Fibroblast of skin of right biceps (primary cell): Measurements from ENCODE around the gene SUCNR1.
"Not testable (repeated sequence)": the region's sequence is repeated elsewhere in the genome, so short reads cannot be mapped to it uniquely, and the experiment has no call there.

ENCODE experiments used
- DNase-seq: peaks from one replicate; pipeline ENCODE4 v3.0.0-alpha.2; 2013

The SUCNR1 gene

GRCh38 chr3:151873398-151873797 is at the start of gene SUCNR1:
TSS of gene SUCNR1 (plus strand) at chr3:151873643. CDS start at chr3:151879893, 6,250 bp downstream.
- DNase-seq = no peak

DNA sequence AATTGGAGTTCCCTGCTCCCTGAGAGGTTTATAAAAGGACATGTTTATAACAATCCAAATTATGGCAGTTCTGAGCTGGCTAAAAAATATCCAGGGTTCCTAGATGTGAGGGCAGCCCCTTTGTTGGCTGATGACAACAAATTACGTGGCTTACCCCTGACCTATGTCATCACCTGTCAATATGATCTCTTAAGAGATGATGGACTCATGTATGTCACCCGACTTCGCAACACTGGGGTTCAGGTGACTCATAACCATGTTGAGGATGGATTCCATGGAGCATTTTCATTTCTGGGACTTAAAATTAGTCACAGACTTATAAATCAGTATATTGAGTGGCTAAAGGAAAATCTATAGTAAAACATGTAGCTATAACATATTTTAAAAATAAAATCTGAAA is 45.6 kb upstream of the SUCNR1 start:
- peak; percentile 64 for DNase-seq

GRCh38 chr3:151835751-151836525 is 37.5 kb upstream of the SUCNR1 start:
- DNase-seq = peak; percentile 49

DNA sequence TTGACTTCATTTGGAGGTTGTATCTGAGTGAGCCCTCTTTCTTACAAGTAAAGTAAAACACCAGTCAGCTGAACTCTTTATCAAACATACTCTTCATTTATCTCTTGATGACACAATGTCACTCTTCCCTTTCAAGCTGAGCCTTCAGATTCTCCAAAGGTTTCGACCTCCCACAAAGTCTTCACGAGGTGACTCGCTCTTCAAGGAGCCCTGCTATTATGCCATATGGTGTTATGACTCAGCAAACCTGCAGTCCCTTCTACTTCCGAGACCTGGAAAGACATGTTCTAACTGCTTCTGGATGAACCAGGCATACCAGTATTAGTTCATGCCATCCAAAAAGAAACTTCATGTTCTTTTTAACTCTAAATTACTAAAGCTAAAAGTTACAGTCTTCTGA is 36.4 kb upstream of the SUCNR1 start:
- DNase-seq = peak; percentile 95

DNA sequence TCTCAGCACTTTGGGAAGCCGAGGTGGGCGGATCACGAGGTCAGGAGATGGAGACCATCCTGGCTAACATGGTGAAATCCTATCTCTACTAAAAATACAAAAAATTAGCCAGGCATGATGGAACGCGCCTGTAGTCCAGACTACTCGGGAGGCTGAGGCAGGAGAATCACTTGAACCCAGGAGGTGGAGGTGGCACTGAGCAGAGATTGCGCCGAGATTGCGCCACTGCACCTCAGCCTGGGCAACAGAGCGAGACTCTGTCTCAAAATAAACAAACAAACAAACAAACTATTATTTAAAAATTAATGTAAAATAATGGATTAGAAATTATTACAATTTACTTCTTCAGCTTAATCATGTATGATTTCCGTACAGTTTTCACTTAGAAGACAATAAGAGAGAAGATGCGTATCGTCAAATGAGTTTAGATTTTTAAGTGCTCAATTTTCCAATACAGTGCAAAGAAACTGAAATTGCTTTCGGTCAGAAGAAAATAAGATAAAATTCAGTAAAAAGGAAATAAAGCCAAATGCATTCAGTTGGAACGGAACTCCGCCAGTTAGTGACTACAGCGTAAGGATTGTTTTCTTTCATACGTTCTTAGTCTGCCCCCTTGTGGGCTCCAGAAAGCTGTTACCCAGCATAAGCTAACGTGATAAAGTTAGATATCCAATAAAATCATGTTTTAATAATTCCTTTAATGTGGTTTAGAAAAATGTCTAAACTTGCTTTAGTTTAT is 34.7 kb upstream of the SUCNR1 start:
- DNase-seq = peak; percentile 86

DNA sequence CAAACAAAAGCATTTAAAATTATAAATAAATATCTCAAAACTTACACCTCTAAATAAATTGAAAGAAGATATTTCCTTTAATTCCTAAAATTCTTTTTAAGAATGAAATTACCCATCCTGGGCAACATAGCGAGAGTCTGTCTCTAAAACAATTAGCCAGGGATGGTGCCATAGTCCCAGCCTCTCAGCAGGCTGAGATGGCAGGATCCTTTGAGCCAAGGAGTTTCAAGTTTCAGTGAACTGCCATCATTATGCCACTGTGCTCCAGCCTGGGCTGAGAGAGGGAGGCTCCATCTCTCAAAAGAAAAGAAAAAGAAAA is 34.2 kb upstream of the SUCNR1 start:
- no peak for DNase-seq

GRCh38 chr3:151841801-151842200 is 31.6 kb upstream of the SUCNR1 start:
- peak; percentile 45 for DNase-seq

DNA sequence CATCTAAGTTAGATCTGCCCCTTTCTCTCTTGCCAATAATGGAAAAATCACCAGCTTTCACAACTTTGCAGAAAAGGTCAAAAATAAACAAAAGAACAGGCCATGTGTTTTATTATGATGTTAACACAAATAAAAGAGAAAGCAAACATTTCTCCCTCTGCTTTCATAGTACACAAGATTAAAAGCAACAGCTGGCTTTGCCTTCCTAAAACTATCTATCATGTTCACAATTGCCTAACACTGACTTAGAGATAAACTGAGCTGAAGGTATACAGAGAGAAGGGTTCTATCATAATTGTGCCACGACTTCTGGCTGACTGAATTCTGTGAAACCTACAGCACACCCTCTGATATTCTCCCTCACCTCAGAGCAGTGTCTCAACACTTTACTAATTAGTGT is 30.2 kb upstream of the SUCNR1 start:
- DNase-seq = no peak

GRCh38 chr3:151845306-151845905 is 28.0 kb upstream of the SUCNR1 start:
- DNase-seq = no peak

DNA sequence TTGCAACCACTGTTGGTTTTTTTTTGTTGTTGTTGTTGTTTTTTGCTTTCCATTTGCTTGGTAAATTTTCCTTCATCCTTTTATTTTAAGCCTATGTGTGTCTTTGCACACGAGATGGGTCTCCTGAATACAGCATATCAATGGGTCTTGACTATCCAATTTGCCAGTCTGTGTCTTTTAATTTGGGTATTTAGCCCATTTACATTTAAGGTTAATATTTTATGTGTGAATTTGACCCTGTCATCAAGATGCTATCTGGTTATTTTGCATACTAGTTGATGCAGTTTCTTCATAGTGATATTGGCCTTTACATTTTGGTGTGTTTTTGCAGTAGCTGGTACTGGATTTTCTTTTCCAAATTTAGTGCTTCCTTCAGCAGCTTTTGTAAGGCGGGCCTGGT is 23.4 kb upstream of the SUCNR1 start:
- not testable (repeated sequence) for DNase-seq

DNA sequence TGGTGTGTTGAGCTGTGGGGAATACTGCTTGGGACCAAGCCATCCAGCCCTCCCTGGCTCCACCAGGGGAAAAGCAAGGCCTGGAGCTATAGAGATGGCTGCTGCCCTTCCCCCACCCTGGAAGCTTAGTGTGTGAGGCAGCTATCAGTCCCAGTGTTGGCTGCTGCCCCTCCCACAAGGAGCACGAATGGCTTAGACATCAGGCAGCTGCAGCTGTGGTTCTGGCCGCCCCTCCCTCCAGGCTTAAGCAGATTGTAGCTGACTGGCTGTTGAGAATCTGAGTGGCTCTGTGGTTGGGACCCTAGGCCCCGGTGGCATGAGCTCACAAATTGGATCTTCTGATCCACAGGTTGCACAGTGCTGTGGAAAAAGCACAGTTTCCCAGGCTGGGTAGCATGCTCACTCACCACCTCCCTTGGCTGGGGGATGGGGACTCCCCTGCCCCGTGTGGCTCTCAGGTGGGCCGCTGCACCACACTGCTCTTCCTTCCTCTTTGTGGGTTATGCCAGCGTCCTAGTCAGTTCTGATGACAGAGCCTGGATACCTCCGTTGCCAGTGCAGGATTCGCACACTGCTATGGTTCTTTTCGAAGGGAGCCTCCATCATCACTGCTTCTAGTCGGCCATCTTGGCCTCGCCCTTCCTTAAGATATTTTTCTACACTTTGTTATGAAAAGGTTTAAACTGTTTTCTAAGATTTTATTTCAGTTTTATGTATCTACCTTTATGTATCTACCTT is 21.2 kb upstream of the SUCNR1 start:
- no peak for DNase-seq

- no peak for DNase-seq
Observed at GRCh38 chr3:151856118-151856517, 17.3 kb upstream of the SUCNR1 start.

GRCh38 chr3:151856641-151857040 is 16.8 kb upstream of the SUCNR1 start:
- no peak for DNase-seq

GRCh38 chr3:151859233-151859673 is 14.2 kb upstream of the SUCNR1 start:
- DNase-seq = no peak

- no peak for DNase-seq
Observed at GRCh38 chr3:151859905-151860304, 13.5 kb upstream of the SUCNR1 start.

- DNase-seq = no peak
Observed at GRCh38 chr3:151863611-151864010, 9.8 kb upstream of the SUCNR1 start.

- peak; percentile 90 for DNase-seq
Observed at GRCh38 chr3:151864423-151865101, 8.9 kb upstream of the SUCNR1 start.

DNA sequence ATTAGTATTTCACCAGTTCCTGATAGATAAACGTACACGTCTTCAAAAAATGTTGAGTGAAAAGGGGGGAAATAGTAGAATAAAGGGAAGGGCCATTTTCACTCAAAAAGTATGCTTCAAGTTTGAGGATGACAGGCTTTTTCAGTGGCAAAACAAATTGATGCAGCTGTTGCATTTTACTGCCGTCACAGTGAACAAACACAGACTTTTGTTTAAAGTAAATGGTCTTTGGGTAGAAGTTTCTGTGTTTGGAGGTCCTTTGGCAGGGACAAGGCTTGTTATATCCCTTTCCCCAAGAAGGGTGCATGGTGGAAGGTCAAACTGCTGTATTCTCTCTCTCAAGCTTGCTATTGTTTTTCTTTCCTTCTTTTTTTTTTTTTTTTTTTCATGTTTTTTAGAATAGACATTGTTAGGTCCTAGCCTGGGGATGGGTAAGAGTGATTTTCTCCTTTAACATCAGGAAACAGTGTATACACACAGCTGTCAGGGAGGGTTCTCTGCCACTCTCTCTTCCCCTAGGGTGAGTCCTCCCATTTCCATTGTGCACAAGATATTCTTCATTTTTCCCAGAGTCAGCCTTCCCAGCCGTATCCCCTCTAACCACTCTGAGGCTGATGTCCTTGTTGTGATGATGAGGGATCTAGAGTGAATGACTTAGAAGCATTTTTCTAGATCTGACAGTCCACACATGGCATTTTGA is 6.6 kb upstream of the SUCNR1 start:
- DNase-seq = no peak

DNA sequence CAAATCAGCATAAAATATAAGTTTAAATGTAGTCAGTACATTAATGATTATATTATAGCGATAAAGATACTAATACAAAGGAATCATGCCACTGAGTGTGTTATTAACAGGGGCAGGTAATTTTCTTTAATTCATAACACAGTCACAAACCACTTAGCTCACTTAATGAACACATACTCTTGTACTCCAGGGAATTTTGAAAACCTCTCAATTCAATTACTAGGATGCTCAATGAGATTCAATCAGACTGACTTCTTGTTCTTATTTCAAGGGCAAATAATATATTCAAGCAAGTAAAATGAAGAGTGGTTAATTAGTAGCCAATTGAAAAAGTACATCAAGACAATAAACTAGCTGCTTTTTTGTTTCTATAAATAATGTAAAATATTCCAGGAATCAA is 5.8 kb upstream of the SUCNR1 start:
- DNase-seq = no peak

DNA sequence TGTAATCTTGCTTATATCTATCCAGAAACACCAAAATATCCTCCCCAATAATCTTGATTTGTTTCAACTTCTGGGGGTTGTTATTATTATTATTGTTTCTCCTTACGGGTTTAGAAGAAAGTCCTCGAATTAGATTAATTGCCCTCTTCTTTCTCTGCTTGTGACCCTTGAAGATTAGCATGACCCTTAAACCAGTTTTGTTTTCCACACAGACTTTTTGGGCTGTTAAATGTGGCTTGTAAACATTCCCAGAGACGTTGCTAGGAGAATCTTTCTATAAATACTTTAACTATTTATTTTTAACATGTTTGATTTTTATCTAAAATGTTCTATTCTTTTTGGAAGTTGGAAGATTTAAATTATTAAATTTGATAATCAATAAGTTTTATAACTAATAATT is 4.3 kb upstream of the SUCNR1 start:
- no peak for DNase-seq

DNA sequence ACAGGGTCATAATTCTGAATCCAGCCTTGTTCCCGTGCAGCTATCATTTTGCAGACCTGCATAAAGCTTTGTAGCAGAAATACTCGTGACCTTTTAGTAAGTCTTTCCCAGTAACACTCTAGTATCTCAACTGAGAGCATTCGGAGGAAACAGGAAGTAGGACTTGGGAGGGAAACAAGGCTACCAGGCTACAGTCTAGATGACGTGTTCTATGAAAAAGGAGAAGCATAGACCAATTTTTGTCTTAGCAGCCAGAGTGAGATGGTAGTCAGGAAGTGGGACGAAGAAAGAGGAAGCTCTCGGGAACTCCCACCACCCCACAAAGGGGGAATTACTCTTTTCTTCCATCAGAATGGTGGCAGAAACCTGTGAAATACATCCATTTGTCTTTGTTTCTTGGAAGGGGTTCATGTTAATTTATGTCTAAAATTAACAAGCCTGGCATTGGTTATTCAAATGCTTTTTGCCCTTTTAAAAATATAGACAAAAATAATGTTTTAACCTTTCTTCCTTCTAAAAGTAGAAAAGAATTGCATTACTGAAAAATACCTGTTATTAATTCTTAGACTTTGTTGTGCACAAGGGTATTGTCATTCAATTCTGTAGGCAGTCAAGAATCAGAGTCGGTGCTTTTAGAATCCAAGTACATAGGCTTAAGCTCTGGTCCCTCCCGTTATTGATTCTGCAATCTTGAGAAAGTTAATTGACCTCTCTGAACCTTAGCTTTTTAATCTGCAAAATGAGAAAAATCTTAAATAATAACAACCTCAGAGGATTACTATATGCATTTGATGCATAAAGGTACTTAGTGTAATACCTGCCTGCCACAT is 1.6 kb upstream of the SUCNR1 start:
- DNase-seq = no peak
